ENCODE measurements around the gene PI3.
"Not testable (repeated sequence)": the region's sequence is repeated elsewhere in the genome, so short reads cannot be mapped to it uniquely, and the experiment has no call there.

Gene PI3

DNA sequence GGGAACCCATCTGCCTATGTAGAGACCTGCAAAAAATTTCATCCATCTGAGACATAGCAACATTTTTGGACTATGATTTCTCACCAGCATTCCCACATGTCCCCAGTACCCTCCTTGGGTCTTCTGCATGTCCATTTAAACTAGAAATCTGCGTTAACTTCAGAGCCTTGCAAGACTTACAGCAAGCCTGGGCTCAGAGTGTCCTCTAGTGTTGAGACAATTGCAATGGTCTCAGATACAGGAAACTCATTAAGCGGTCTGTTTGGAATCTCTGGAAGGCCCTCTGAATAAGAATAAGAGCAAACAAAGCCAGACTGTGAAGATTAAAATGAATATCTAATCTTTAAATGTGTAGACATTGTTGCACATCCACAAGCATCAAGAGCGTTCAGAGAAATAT, 20.5 kb upstream of the PI3 start:
- no peaks in the 10 kb centered on the region for H3K4me1 ChIP-seq (ENCODE audit: low read depth, poor library complexity, severe bottlenecking)
- H4K20me1 ChIP-seq (ENCODE audit: insufficient read depth): no peaks in the 10 kb centered on the region
- H3K9ac ChIP-seq: no peak overlapping the region
- H3K27ac ChIP-seq: no peak overlapping the region
- no peak overlapping the region for H2AFZ ChIP-seq (ENCODE audit: low read depth)
- no peaks in the 10 kb centered on the region for H3K27me3 ChIP-seq (ENCODE audit: insufficient read depth, low read depth)
- TF ChIP-seq, protein P1, sequence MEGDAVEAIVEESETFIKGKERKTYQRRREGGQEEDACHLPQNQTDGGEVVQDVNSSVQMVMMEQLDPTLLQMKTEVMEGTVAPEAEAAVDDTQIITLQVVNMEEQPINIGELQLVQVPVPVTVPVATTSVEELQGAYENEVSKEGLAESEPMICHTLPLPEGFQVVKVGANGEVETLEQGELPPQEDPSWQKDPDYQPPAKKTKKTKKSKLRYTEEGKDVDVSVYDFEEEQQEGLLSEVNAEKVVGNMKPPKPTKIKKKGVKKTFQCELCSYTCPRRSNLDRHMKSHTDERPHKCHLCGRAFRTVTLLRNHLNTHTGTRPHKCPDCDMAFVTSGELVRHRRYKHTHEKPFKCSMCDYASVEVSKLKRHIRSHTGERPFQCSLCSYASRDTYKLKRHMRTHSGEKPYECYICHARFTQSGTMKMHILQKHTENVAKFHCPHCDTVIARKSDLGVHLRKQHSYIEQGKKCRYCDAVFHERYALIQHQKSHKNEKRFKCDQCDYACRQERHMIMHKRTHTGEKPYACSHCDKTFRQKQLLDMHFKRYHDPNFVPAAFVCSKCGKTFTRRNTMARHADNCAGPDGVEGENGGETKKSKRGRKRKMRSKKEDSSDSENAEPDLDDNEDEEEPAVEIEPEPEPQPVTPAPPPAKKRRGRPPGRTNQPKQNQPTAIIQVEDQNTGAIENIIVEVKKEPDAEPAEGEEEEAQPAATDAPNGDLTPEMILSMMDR (conservative IDR thresholded peaks at IDR 0.05; ENCODE audit: low read depth, low read length): no peak
- no peaks in the 10 kb centered on the region for H3K79me2 ChIP-seq (ENCODE audit: insufficient read depth, low read depth)
- no peaks in the 10 kb centered on the region for H3K36me3 ChIP-seq (ENCODE audit: insufficient read depth)
- no peak overlapping the region for H3K4me3 ChIP-seq (IDR thresholded peaks at IDR 0.05; ENCODE audit: insufficient read depth, low read depth, low read length)
- H3K4me2 ChIP-seq: no peak overlapping the region

DNA sequence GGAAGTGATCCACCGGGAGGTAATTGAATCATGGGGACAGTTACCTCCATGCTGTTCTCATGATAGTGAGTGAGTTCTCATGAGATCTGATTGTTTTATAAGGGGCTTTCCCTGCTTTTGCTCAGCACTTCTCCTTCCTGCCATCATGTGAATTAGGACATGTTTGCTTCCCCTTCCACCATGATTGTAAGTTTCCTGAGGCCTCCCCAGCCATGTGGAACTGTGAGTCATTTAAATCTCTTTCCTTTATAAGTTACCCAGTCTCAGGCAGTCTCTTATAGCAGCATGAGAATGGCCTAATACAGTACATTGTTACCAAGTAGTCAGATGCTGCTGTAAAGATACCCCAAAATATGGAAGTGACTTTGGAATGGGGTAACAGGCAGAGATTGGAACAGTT, 19.9 kb upstream of the PI3 start:
- not testable (repeated sequence) for H3K36me3 ChIP-seq (ENCODE audit: insufficient read depth); H3K4me1 ChIP-seq (ENCODE audit: low read depth, poor library complexity, severe bottlenecking); H3K4me3 ChIP-seq (IDR thresholded peaks at IDR 0.05; ENCODE audit: insufficient read depth, low read depth, low read length); H3K9ac ChIP-seq; H4K20me1 ChIP-seq (ENCODE audit: insufficient read depth); H2AFZ ChIP-seq (ENCODE audit: low read depth); H3K27ac ChIP-seq; H3K4me2 ChIP-seq; H3K27me3 ChIP-seq (ENCODE audit: insufficient read depth, low read depth); H3K79me2 ChIP-seq (ENCODE audit: insufficient read depth, low read depth)

DNA sequence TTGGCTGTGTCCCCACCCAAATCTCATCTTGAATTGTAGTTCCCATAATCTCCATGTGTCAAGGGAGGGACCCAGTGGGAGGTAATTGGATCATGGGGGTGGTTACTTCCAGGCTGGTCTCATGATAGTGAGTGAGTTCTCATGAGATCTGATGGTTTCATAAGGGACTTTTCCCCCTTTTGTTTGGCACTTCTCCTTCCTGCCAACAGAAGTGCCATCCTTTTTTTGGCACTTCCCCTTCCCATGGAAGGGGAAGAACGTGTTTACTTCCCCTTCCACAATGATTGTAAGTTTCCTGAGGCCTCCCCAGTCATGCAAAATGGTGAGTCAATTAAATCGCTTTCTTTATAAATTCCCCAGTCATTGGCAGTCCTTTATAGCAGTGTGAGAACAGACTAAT, 18.0 kb upstream of the PI3 start:
- H3K27me3 ChIP-seq (ENCODE audit: insufficient read depth, low read depth): no peaks in the 10 kb centered on the region
- no peaks in the 10 kb centered on the region for H4K20me1 ChIP-seq (ENCODE audit: insufficient read depth)

DNA sequence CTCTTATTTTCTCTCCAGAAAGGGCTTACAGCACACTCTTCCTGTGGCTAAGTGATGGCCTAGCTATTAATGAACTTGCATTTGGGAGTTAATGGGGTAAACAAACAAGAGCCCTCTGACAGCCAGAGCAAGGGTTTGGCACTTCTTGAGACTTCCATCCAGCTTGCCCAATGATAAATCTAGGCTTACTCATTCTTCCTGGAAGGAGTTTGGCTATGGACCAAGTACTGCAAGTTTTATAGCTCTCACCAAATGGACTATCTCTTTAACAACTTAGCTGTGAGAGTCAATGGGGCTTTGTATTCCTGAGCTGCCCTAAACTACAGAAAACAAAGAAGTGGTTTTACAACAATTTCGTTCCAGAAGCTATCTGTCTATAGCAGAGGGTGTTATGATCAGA, 16.7 kb upstream of the PI3 start:
- Histone ChIP-seq H3K36me3 (ENCODE audit: insufficient read depth) (no peaks in the 10 kb centered on the region), H3K4me3 (IDR thresholded peaks at IDR 0.05; ENCODE audit: insufficient read depth, low read depth, low read length) (no peak overlapping the region), H3K4me1 (ENCODE audit: low read depth, poor library complexity, severe bottlenecking) (no peaks in the 10 kb centered on the region), H3K27me3 (ENCODE audit: insufficient read depth, low read depth) (no peaks in the 10 kb centered on the region), H3K27ac (no peak overlapping the region), H4K20me1 (ENCODE audit: insufficient read depth) (no peaks in the 10 kb centered on the region), H2AFZ (ENCODE audit: low read depth) (no peak overlapping the region), H3K4me2 (no peak overlapping the region), H3K79me2 (ENCODE audit: insufficient read depth, low read depth) (no peaks in the 10 kb centered on the region), H3K9ac (no peak overlapping the region)
- TF ChIP-seq, protein P1 (conservative IDR thresholded peaks at IDR 0.05; ENCODE audit: low read depth, low read length): no peak

More for the DNA sequence above, 18.0 kb upstream of the PI3 start:
- TF ChIP-seq, protein P1 (conservative IDR thresholded peaks at IDR 0.05; ENCODE audit: low read depth, low read length): no peak
- Histone ChIP-seq H3K4me2 (no peak overlapping the region), H3K36me3 (ENCODE audit: insufficient read depth) (no peaks in the 10 kb centered on the region), H3K79me2 (ENCODE audit: insufficient read depth, low read depth) (no peaks in the 10 kb centered on the region), H2AFZ (ENCODE audit: low read depth) (no peak overlapping the region), H3K27ac (no peak overlapping the region), H3K4me3 (IDR thresholded peaks at IDR 0.05; ENCODE audit: insufficient read depth, low read depth, low read length) (no peak overlapping the region), H3K9ac (no peak overlapping the region), H3K4me1 (ENCODE audit: low read depth, poor library complexity, severe bottlenecking) (no peaks in the 10 kb centered on the region)

DNA sequence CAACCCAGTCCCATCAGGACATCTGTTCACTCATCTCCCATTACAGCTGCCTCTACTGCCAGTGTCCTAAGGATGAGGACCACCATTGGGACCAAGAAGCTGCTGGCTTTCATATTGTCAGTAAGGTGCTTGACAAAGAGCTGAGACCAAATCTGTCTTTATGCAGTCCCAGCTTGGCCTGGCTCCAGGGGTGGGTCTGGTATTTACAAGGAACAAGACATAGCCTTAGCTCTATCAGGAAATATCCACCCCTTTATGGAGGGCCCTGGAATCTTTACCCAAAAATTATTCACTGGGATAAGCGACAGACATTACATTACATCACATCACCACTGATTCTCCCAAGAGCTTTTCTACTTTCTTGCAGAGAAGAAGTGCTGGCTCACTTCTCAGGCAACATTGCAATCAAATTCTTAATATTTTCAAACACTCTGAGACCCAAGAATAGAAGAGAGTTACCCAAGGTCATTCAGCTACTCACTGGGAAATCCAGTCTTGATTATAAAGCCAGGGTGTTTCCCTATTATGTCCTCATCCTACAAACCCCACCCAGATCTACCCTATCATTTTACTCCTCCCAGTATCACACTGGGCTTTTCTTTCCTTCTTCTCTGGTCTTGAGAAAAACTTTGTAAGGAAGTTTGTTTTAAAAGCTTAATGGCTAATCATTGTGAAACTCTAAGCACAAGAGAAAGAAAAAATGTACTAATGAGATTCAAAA, 11.5 kb upstream of the PI3 start:
- H3K9ac ChIP-seq: no peak overlapping the region
- no peaks in the 10 kb centered on the region for H3K27me3 ChIP-seq (ENCODE audit: insufficient read depth, low read depth)
- H3K79me2 ChIP-seq (ENCODE audit: insufficient read depth, low read depth): no peaks in the 10 kb centered on the region
- H3K36me3 ChIP-seq (ENCODE audit: insufficient read depth): no peaks in the 10 kb centered on the region
- H4K20me1 ChIP-seq (ENCODE audit: insufficient read depth): no peaks in the 10 kb centered on the region
- H3K4me3 ChIP-seq (IDR thresholded peaks at IDR 0.05; ENCODE audit: insufficient read depth, low read depth, low read length): no peak overlapping the region
- no peak overlapping the region for H3K4me2 ChIP-seq
- H3K4me1 ChIP-seq (ENCODE audit: low read depth, poor library complexity, severe bottlenecking): no peaks in the 10 kb centered on the region
- TF ChIP-seq, protein P1 (conservative IDR thresholded peaks at IDR 0.05; ENCODE audit: low read depth, low read length): no peak
- H3K27ac ChIP-seq: no peak overlapping the region
- H2AFZ ChIP-seq (ENCODE audit: low read depth): no peak overlapping the region

All from KMS-11 (cell line).